Measurements from ENCODE around the gene DDAH2.
"Not testable (repeated sequence)": the region's sequence is repeated elsewhere in the genome, so short reads cannot be mapped to it uniquely, and the experiment has no call there.

The DDAH2 gene

GRCh38 chr6:31712296-31712695 lies 16.8 kb downstream of the DDAH2 start:
- peak; percentile 16 for TF ChIP-seq CTCF (IDR thresholded peaks at IDR 0.05; ENCODE audit: low read depth, low read length, missing control alignments)
- H3K4me3 ChIP-seq (ENCODE audit: low read depth, low read length) = no peak overlapping the region
- no peak for DNase-seq (ENCODE audit: low read depth)

GRCh38 chr6:31711233-31711632 lies 17.9 kb downstream of the DDAH2 start:
- no peak for TF ChIP-seq CTCF (IDR thresholded peaks at IDR 0.05; ENCODE audit: low read depth, low read length, missing control alignments)
- no peak for DNase-seq (ENCODE audit: low read depth)
- H3K4me3 ChIP-seq (ENCODE audit: low read depth, low read length) = no peak overlapping the region

GRCh38 chr6:31710523-31711219 lies 18.4 kb downstream of the DDAH2 start:
- no peak for DNase-seq (ENCODE audit: low read depth)
- TF ChIP-seq CTCF (IDR thresholded peaks at IDR 0.05; ENCODE audit: low read depth, low read length, missing control alignments) = no peak
- H3K4me3 ChIP-seq (ENCODE audit: low read depth, low read length) = no peak overlapping the region

- not testable (repeated sequence) for DNase-seq (ENCODE audit: low read depth); H3K4me3 ChIP-seq (ENCODE audit: low read depth, low read length)
These were observed 19.9 kb downstream of the DDAH2 start for GRCh38 chr6:31709157-31709556.

GRCh38 chr6:31708224-31708623 lies 20.9 kb downstream of the DDAH2 start:
- DNase-seq (ENCODE audit: low read depth) = no peak
- H3K4me3 ChIP-seq (ENCODE audit: low read depth, low read length) = no peak overlapping the region
- TF ChIP-seq CTCF (IDR thresholded peaks at IDR 0.05; ENCODE audit: low read depth, low read length, missing control alignments) = no peak

GRCh38 chr6:31707701-31708100 lies 21.4 kb downstream of the DDAH2 start:
- no peak overlapping the region for H3K4me3 ChIP-seq (ENCODE audit: low read depth, low read length)
- no peak for TF ChIP-seq CTCF (IDR thresholded peaks at IDR 0.05; ENCODE audit: low read depth, low read length, missing control alignments)
- DNase-seq (ENCODE audit: low read depth) = no peak

GRCh38 chr6:31706599-31706998 lies 22.5 kb downstream of the DDAH2 start, which contains the start of gene LY6G6F:
Gene LY6G6F (plus strand): TSS chr6:31706866. CDS start chr6:31706907, 41 bp downstream.
- no peak for TF ChIP-seq CTCF (IDR thresholded peaks at IDR 0.05; ENCODE audit: low read depth, low read length, missing control alignments)
- no peak within 1 kb of the TSS for H3K4me3 ChIP-seq (ENCODE audit: low read depth, low read length)
- DNase-seq (ENCODE audit: low read depth) = no peak
